HG03432 (cell line): Measurements from ENCODE around the gene LRRC55.

Experiments used
- ATAC-seq: cut with Tn5 transposase; IDR thresholded peaks from one replicate; pipeline ENCODE4 v1.9.1; 2021; ENCODE audit warnings: mild to moderate bottlenecking, moderate library complexity; ENCODE audit not compliant: unreplicated experiment

Gene LRRC55

GRCh38 chr11:57231539-57232253, 49.9 kb downstream of the LRRC55 start:
- no peak for ATAC-seq

- ATAC-seq: no peak
Measured at GRCh38 chr11:57233702-57234101, 51.9 kb downstream of the LRRC55 start.

GRCh38 chr11:57235761-57236703, 54.3 kb downstream of the LRRC55 start:
- no peak for ATAC-seq

- ATAC-seq: no peak
Measured at GRCh38 chr11:57237204-57237681, 55.5 kb downstream of the LRRC55 start, which contains the start of gene APLNR. TSS of gene APLNR (minus strand) at chr11:57237250. CDS start at chr11:57237004, 246 bp downstream.

- no peak for ATAC-seq
Measured at GRCh38 chr11:57239348-57239747, 57.6 kb downstream of the LRRC55 start.

GRCh38 chr11:57240007-57240406, 58.3 kb downstream of the LRRC55 start:
- no peak for ATAC-seq

GRCh38 chr11:57240757-57241156, 59.0 kb downstream of the LRRC55 start:
- no peak for ATAC-seq
